ENCODE measurements around the gene MAP2.

- TF ChIP-seq CTCF (IDR thresholded peaks at IDR 0.05) (no peak), EP300 (IDR thresholded peaks at IDR 0.05; ENCODE audit: low read depth) (no peak), POLR2A (IDR thresholded peaks at IDR 0.05) (no peak), POLR2AphosphoS5 (IDR thresholded peaks at IDR 0.05) (no peak)
These were observed 212.2 kb downstream of the MAP2 start for GRCh38 chr2:209636076-209636475.

All from transverse colon (tissue), 4 donors.